HepG2 (cell line): Measurements from ENCODE around the gene USH2A. TPM values are rescaled to one million over a fixed set of nuclear protein-coding genes. Genes with fewer than 3 reads are reported as not detected.

Experiments
- ATAC-seq: fragments of 200-7000 bp; cut with Tn5 transposase; 3 replicates; pipeline ENCODE4 v1.9.1; 2020; ENCODE audit warnings: mild to moderate bottlenecking, moderate library complexity
- BruUV-seq: library from RNA; stranded (reverse); fragments of 400-500 nt; replicated peaks from 2 replicates; lab custom pipeline; 2021; lab: Mats Ljungman, UMichigan
- CTCF ChIA-PET: fragments of 300-600 bp; formaldehyde crosslinking; extraction: SDS; loops from one replicate; lab custom pipeline; 2021; ENCODE audit warnings: low total read pairs, inconsistent platforms, low intra/inter-chr PET ratio; lab: Yijun Ruan, JAX
- POLR2A ChIA-PET: fragments of 350-600 bp; sonication (Branson Sonifier 250); formaldehyde crosslinking; loops from one replicate; lab custom pipeline; 2020; ENCODE audit warnings: antibody characterized with exemption, inconsistent platforms; lab: Yijun Ruan, JAX
- DNase-seq: peaks from one replicate; pipeline ENCODE4 v3.0.0-alpha.2; 2015; ENCODE audit warnings: low spot score
- FAIRE-seq: peaks from 3 replicates; lab custom pipeline; 2011; peaks lifted over from hg19 to GRCh38; lab: Jason Lieb, UNC
- H2AFZ ChIP-seq: one replicate; pipeline ENCODE4 v1.6.1; 2011; ENCODE audit warnings: low read length, inconsistent platforms
- H3K27ac ChIP-seq: fragments of 300-600 bp; 3 replicates; pipeline ENCODE4 v1.8.0; 2011; ENCODE audit warnings: mixed run types, mild to moderate bottlenecking, mixed read lengths, low read length, inconsistent platforms; ENCODE audit not compliant: insufficient read depth; ENCODE audit errors: extremely low read length
- H3K27me3 ChIP-seq, 2 experiments: fragments of 200-600 bp in 1 of 2; 2 replicates in 1 of 2; 3 replicates in 1 of 2; pipeline versions ENCODE4 v1.6.0 to v1.8.0; 2011; ENCODE audit warnings: low read length in 2 of 2, mild to moderate bottlenecking in 2 of 2, moderate library complexity in 2 of 2, inconsistent platforms in 1 of 2; ENCODE audit not compliant: insufficient read depth in 2 of 2, control insufficient read depth in 1 of 2
- H3K36me3 ChIP-seq, 2 experiments: fragments of 200-600 bp in 1 of 2; replicated peaks in 1 of 2; 2 replicates in 1 of 2; 3 replicates in 1 of 2; pipeline versions ENCODE4 v1.5.1 to v1.8.0; 2011; ENCODE audit warnings: low read length in 2 of 2, inconsistent platforms in 1 of 2; ENCODE audit not compliant: insufficient read depth in 2 of 2, control insufficient read depth in 1 of 2
- H3K4me1 ChIP-seq: 2 replicates; pipeline ENCODE4 v1.5.1; 2012; ENCODE audit warnings: low read length, inconsistent platforms; ENCODE audit not compliant: insufficient read depth
- H3K4me2 ChIP-seq: 2 replicates; pipeline ENCODE4 v1.6.0; 2011; ENCODE audit warnings: low read depth, low read length, inconsistent platforms
- H3K4me3 ChIP-seq, 3 experiments: fragments of 200-600 bp in 1 of 3; sonication (generic), shearing (Covaris generic) in 1 of 3; replicated peaks in 1 of 3; 2 replicates each; pipeline ENCODE4 v1.5.1; 2011 to 2016; ENCODE audit warnings: low read length in 3 of 3, inconsistent platforms in 2 of 3, low read depth in 2 of 3, mild to moderate bottlenecking in 2 of 3, control low read depth in 1 of 3, mixed read lengths in 1 of 3; ENCODE audit not compliant: insufficient read depth in 1 of 3
- H3K79me2 ChIP-seq: one replicate; pipeline ENCODE4 v1.6.1; 2011; ENCODE audit warnings: low read length, inconsistent platforms; ENCODE audit not compliant: insufficient read depth
- H3K9ac ChIP-seq: 2 replicates; pipeline ENCODE4 v1.6.0; 2011; ENCODE audit warnings: mild to moderate bottlenecking, low read depth, low read length, inconsistent platforms; ENCODE audit not compliant: insufficient read depth
- H3K9me3 ChIP-seq: 2 replicates; pipeline ENCODE4 v1.5.1; 2012; ENCODE audit warnings: mild to moderate bottlenecking, low read length
- H4K20me1 ChIP-seq: 2 replicates; pipeline ENCODE4 v1.6.0; 2011; ENCODE audit warnings: inconsistent platforms, mild to moderate bottlenecking, low read length, moderate library complexity; ENCODE audit not compliant: insufficient read depth
- MTERF4 ChIP-seq: sonication (generic); formaldehyde crosslinking; IDR thresholded peaks from 2 replicates; pipeline ENCODE4 v1.8.0; 2023; ENCODE audit warnings: mild to moderate bottlenecking, missing genetic modification reagents
- THAP11 ChIP-seq: IDR thresholded peaks from 2 replicates; pipeline ENCODE4 v1.6.1; 2016; ENCODE audit warnings: missing biosample characterization, missing genetic modification reagents
- ZNF263 ChIP-seq: sonication (generic); formaldehyde crosslinking; IDR thresholded peaks from 2 replicates; pipeline ENCODE4 v1.4.0; 2020; ENCODE audit warnings: missing genetic modification reagents
- ZNF296 ChIP-seq: sonication (generic); formaldehyde crosslinking; conservative IDR thresholded peaks from 2 replicates; pipeline ENCODE4 v1.5.0; 2020; ENCODE audit warnings: mild to moderate bottlenecking, missing genetic modification reagents
- ZNF616 ChIP-seq: sonication (generic); formaldehyde crosslinking; IDR thresholded peaks from 2 replicates; pipeline ENCODE4 v1.5.0; 2020; ENCODE audit warnings: low read depth, mild to moderate bottlenecking, missing genetic modification reagents
- ZNF629 ChIP-seq: sonication (generic); formaldehyde crosslinking; conservative IDR thresholded peaks from 2 replicates; pipeline ENCODE4 v1.5.0; 2020; ENCODE audit warnings: missing genetic modification reagents
- ZSCAN12 ChIP-seq: sonication (generic); formaldehyde crosslinking; IDR thresholded peaks from 2 replicates; pipeline ENCODE4 v1.9.0; 2021; ENCODE audit warnings: mild to moderate bottlenecking, missing genetic modification reagents
- WGBS: methylation state at CpG from one replicate; pipeline ENCODE4 v1.1.6; 2017; ENCODE audit warnings: low lambda C conversion rate; 5-methylcytosine and 5-hydroxymethylcytosine counted together
- in situ Hi-C: cut with HindIII; loops from 2 replicates; pipeline ENCODE4 v1.10.0; 2017; ENCODE audit warnings: low pct_unique_long_range_greater_than_20kb; ENCODE audit not compliant: extremely low pct_ligation_motif_present
- intact Hi-C: fragments of 100-400 bp; cut with micrococcal nuclease; formaldehyde crosslinking; loops from one replicate; pipeline ENCODE4 v1.10.0; 2022; ENCODE audit not compliant: unreplicated experiment
- polyA plus RNA-seq, 8 experiments: library from polyadenylated mRNA; depleted of rRNA in 3 of 8; stranded (reverse) in 7 of 8; unstranded in 1 of 8; fragments of >200 nt; fragmentation: Illumina TruSeq in 4 of 8; extraction: Trizol in 4 of 8; gene quantifications; 2 replicates each; pipeline versions ENCODE4 v1.2.1 to v1.2.3, GENCODE V29; 2011 to 2016; ENCODE audit warnings: low read depth in 4 of 8, missing spikeins in 1 of 8, mixed read lengths in 1 of 8; ENCODE audit not compliant: insufficient read depth in 1 of 8
- total RNA-seq, 5 experiments: library from RNA; depleted of rRNA; stranded (reverse); fragments of >200 nt; fragmentation: Illumina TruSeq; extraction: Trizol; gene quantifications; 2 replicates each; pipeline ENCODE4 v1.2.3, GENCODE V29; 2016; ENCODE audit warnings: low read depth in 1 of 5

USH2A gene
- total and polyA plus RNA-seq, 2 of the 13 experiments (the other 11 are each of a cell fraction or from before 2014, with no cell fraction given): 0.02 TPM; not detected in 1

DNA sequence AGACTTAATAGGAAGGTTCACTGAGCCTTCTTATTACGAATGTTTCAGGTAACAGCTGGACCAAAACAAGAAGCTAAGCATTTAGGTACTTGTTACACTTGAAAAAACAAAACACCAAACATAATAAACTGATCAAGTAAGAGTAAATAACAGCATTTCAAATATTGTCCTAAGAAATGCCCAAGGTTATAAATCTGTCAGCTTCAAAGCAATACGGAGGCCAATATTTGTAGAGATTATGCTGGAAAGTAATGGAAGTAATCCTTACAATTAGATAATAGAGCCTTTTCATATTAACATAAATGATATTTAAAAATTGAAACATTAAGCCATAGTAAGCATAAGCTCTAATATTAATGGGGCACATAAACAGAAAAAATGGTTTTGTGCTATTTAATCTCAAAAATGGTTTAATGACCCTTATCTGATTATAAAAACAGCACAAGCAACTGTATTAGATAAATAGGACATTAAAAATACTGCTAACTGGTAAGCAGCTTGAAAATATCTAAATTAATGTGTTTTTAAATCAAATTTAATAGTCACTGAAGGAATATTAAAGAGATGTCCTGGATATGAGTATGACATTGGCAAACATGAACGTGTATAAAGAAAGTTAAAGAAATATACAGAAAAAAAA lies 43.0 kb upstream of the USH2A start:
- TF ChIP-seq ZSCAN12 (no peak), ZNF263 (CRISPR knock-in tag) (no peak), ZNF296 (CRISPR knock-in tag) (no peak), ZNF616 (CRISPR knock-in tag) (no peak), MTERF4 (no peak)
- TF ChIP-seq, all 625 proteins: peak for 0
- ChIA-PET POLR2A (no interaction called here), CTCF (no interaction called here)
- Histone ChIP-seq H3K4me3 (no peak overlapping the region), H3K27me3 (no peaks in the 10 kb centered on the region; a peak in 1 of 5 replicates), H3K9ac (no peak overlapping the region), H3K79me2 (no peaks in the 10 kb centered on the region), H3K4me1 (no peaks in the 10 kb centered on the region), H3K4me2 (no peak overlapping the region), H2AFZ (no peak overlapping the region), H3K9me3 (no peaks in the 10 kb centered on the region), H4K20me1 (no peaks in the 10 kb centered on the region), H3K27ac (no peak overlapping the region), H3K36me3 (no peaks in the 10 kb centered on the region)
- no peak for FAIRE-seq
- 11% methylated on average over 3 of the region's 3 CpGs for WGBS
- intact Hi-C loops (no loop called here), in situ Hi-C loops (no loop called here)
- no peak for DNase-seq
- no peak for ATAC-seq
- BruUV-seq: no TSS peak

DNA sequence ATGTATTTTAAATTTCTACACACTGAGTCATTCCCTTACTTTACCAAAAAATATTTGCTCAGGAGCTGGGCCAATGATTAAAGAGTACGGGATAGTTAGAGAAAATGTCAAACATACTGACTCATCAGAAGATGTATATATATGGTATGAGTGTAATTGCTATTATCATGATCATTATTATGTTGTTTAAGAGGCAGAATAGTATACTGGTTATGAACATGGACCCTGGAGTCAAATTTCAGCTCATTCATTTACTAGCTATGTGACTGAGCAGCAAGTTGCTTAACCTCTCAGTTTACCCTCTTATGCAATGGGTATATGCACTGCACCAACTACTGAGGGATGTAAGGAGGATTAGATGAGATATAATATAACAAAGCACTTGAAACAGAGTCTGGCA lies 41.2 kb upstream of the USH2A start:
- Histone ChIP-seq H3K79me2 (no peaks in the 10 kb centered on the region), H3K36me3 (no peaks in the 10 kb centered on the region), H3K4me1 (no peaks in the 10 kb centered on the region), H3K9me3 (no peaks in the 10 kb centered on the region), H3K4me3 (no peak overlapping the region), H4K20me1 (no peaks in the 10 kb centered on the region), H3K27me3 (no peaks in the 10 kb centered on the region; a peak in 1 of 5 replicates), H3K27ac (no peak overlapping the region), H2AFZ (no peak overlapping the region), H3K4me2 (no peak overlapping the region), H3K9ac (no peak overlapping the region)
- FAIRE-seq: no peak
- WGBS: 3% methylated on average over 1 of the region's 1 CpG
- ChIA-PET CTCF (no interaction called here), POLR2A (no interaction called here)
- in situ Hi-C loops: no loop called here
- BruUV-seq: no TSS peak
- no peak for ATAC-seq
- TF ChIP-seq ZNF629 (CRISPR knock-in tag) (peak; percentile 69), THAP11 (no peak)
- peak; percentile 23 for DNase-seq
- intact Hi-C loops: no loop called here
